Left forelimb (tissue), 1 donor: ENCODE results near the gene TIMM21.

ENCODE experiments used
- DNase-seq: peaks from one replicate; pipeline ENCODE4 v3.0.0-alpha.2; 2018; ENCODE audit warnings: low spot score

TIMM21 gene

DNA sequence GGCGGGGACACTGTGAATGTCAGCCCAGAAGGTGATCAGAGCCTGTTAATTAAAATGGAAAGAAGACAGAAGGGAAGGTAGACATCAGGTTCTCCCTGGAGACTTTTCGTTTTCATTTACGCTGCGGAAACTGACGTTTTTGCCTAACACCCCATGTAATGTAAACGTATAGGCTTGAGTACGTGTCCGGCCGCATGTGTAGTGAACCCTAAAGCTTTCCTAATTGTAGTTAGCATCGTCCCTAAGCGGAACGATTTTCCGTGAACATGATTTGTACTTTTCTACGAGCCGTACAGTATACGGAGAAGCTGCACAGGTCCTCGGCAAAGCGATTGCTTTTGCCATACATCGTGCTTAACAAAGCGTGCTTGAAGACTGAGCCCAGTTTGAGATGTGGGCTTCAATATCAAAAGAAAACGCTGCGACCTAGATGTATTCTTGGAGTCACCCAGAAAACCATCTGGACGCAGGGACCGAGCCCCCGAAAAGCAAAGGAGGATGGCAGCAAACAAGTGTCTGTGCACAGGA, 284 bp downstream of the TIMM21 start:
- no peak for DNase-seq

DNA sequence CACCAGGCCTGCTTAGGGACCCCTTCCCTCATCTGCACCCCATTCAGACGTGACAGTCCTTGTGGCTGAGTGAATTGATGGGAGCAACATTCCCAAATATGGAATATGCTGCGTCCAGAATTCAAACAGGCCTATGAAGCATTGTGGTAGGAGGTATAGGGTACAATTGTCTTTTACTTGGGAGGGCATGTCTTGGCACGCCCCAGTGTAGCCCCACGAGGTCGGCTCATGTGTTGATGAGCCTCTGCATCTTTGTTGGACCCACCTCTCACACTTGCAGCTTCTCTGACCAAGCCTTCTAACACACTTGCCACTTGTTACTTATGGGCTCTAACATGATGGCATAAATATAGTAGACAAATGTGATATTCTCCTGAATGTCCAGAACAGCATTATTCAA, 1.6 kb downstream of the TIMM21 start:
- DNase-seq = no peak

DNA sequence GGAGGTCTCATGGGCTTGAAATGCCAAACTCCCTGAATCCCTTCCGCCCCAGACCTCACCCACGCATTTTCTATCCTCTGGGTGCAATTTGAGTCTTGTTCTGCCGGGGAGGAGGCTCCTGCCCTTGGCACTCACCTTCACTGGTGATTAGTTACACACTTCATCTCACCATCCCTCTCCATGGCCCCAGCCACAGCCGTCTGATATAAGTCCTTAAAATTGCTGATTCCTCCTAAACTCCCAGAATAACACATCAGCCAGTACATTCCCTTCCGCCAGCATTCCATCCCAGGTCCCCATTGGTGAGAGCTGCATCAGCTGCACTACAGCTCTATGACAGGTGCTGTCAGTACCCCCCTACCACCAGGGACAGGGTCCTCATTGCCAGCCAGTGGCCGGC, 3.9 kb downstream of the TIMM21 start:
- DNase-seq = no peak

DNA sequence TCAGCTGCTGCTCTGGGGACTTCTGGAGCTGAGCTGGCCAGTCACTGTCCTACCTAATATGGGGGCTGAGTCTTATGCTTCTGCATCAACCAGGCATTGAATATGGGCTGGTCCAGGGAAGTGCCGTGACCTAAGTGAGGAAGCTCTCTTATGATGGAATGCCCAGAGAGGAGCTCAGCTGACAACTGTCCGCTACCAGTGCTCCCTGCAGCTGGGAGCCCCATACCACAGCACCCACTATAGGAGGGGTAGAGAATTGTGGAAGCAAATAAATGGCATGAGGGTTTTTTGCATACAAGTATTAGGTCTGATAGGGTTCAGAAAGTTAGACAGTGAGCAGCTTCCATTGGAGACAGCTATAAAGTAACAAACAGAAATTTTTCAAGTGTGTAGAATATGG, 4.5 kb downstream of the TIMM21 start:
- no peak for DNase-seq

DNA sequence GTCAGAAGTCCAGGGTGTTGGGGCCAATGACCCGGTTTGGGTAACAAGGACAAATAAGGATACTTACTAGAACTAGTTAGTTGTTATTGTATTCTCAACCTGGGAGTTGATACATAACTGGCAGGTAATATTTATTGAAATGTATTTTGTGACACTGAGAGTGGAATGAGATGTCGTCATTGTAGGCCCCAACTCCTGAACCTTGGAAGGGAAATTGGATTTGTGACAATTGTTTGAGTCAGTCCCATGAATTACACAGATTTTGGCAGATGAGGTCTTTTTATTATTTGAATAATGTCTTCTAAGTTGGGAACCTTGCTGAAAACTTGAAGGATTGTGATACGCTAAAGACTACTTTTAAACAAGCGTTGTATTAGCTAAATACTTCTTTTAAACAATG, 5.1 kb downstream of the TIMM21 start:
- no peak for DNase-seq

DNA sequence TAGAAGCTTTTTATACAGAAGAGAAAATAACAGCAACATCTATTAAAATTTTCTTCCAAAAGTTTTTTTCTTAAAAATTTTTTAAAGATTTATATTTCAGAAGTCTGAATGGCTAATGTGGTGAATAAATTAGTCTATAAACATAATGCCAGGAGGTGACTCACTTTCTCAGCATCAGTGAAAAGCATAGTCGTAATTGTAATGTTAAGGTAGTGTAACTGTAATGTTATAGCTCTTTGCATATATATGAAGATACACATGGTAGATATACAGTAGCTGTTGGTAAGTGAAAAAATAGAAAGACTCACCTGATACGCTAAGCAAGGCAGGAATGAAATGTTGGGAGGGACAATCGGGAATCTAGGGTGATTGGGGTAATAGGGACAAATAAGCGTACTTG, 5.5 kb downstream of the TIMM21 start:
- DNase-seq = no peak

DNA sequence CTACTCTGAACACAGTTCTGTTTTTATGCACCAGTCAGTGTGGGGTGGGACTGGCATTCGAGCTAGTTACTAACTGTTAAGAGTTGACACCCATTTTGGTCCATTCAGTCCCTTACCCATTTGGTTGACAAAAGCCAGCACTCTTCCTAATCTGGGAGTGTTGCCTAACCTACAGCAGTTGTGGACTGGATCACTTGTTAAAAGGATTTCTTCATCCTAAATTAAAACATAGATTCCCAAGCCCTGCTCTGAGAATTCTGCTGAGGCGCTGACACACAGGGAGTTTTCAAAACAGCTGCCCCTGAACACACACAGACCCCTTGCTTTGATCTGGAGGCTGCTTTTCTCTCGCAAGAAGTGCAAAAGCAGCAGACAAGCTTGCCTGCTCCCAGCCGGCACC, 6.4 kb downstream of the TIMM21 start:
- DNase-seq = no peak

DNA sequence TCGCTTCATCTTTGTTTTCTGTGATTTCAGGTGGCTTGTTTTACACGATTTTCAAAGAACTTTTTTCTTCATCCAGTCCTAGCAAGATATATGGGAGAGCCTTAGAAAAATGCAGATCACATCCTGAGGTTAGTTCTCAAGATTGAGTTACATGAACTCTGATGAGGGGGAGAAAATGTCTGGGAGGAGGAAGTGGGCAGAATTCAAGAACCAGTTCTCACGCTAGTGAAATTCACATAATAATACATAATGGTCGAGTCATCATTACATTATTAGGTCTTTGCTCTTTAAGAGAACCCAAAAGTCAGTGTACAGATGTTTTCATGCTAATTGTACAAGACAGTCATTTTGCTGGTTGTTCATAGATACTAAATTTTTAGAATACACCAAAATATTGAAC, 7.0 kb downstream of the TIMM21 start:
- DNase-seq = no peak

DNA sequence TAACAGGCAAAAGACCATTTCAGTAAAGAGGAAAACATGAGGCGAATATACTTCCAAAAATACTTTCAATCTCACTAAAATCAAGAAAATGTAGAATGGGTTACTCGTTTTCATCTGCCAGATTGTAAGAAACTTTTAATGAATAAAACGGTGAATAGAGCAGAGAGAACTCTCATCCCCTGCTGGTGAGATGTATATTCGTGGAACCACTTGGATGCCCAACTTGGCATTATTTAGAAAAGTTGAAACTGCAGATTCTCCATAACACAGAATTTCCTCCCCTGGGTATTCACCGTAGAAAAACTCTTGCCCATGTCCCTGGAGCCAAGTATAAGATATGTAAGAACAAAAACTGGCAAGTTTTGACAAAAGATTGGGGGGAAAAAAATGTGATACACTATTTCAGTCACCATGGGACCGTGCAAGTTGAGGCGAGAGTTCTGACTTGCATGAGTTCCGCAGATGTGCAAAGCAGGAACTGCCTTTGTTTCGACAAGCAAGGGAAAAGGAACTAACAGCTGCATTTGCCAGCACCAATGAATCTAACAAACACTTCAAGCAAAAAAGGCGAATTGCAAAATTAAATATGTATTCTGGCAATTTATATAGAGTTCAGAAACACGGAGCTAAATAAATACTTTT, 14.8 kb downstream of the TIMM21 start:
- DNase-seq = no peak

DNA sequence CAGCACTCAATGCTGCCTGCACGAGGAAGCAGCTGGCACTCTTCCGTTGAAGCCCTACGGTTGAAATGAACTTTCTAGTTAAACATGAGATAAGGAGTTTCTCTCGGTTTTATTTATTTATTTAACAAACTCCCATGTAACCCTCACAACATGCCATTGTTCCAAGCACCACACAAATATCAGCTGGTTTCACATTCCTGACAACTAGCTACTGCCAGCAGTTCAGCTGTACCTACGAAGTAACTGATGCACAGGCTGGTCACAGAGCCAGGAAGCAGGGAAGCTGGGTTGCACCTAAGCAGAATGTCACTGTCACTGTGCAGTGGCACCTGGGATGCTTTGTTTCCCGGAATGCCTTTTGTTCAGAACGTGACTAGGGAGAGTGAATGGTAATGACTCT, 18.1 kb downstream of the TIMM21 start:
- DNase-seq = no peak

DNA sequence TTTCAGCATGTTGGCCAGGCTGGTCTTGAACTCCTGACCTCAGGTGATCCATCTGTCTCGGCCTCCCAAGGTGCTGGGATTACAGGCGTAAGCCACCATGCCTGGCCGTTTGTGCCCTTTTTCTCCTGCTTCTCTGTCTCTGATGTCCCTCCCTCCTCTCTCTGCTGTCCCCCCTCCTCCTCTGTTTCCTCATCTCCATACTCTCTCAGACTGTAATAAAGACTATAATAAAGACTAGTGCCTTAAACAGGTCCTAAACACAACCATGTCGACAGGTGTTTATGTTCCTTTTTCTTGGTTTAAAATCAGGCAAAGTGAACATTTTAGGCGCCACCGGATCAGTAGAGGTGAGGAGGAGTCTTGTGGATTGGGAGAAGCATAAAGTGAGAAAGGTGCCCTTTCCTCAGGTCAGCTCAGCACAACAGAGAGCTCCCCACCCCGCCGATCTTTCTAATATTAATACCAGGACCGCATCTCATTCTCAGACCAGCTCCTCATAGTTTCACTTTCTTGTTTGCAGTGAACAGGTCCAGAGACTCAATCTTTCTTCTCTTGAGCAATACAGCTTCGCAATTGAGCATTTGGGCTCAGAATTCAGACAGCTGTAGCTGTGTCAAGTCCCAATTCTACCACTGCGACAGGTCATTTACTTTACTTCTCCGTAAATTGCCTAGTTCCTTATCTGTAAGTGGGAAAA, 23.7 kb downstream of the TIMM21 start:
- no peak for DNase-seq

DNA sequence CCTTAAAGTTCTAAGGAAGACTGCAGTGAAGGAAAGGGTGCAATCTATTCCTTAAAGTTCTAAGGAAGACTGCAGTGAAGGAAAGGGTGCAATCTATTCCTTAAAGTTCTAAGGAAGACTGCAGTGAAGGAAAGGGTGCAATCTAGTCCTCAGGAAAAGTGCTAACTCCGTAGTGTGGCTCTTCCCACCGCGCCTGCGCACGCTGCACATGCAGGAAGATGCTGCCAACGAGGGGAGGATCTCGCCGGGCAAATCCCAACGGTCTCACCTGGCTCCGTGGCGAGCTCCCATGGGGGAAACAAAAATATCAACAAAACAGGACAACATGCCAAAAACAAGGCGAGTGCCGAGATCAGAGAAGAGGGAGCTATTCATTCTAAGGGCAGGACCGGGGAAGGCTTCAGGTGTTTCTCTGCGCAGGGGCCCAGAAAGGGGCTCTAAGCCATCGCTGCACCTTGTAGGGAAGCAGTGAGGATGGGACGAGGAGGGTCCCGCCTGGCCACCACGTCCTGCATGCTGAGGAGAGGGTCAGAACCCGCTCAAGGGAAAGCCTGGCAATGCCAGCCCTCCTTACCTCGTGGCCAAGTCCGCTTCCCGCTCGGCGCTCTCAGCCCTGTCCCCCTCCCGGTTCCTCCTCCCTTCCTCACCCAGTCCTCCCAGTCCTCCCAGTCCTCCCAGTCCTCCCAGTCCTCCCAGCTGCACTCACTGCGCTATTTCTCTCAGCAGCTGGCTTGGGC, 24.5 kb downstream of the TIMM21 start:
- DNase-seq = no peak

DNA sequence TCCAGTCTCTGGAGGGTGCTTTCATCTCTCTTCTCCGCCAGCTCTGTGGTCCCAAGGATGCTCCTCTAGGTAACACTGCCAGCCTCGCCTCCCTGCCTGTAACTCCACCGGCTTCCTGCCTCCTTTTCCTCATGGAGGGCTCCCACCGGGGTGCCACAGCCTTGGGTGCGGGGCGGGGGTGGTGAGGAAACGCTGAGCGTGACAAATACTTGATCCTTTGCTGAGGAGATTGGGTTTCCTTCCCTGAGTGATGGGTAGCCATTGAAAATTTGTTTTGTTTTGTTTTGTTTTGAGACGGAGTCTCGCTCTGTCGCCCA, 25.1 kb downstream of the TIMM21 start:
- DNase-seq = no peak

DNA sequence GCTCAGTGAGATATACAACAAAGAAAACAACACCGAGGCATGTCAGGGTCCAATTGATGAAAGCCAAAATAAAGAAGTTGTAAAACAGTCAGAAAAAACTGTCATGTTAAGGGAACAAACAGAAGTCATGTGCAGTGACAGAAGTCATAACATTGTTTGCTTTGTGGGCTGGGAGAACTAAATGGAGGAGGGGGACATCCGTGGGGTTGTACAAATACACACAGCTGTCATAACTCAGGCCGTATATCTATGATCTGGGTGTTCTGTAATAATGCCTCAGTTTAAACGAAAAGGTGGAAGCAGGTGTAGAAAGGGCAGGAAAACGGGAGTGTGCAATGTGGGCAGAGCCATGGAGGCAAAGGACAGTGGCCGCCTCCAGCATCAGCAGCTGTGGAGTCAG, 27.3 kb downstream of the TIMM21 start:
- no peak for DNase-seq

DNA sequence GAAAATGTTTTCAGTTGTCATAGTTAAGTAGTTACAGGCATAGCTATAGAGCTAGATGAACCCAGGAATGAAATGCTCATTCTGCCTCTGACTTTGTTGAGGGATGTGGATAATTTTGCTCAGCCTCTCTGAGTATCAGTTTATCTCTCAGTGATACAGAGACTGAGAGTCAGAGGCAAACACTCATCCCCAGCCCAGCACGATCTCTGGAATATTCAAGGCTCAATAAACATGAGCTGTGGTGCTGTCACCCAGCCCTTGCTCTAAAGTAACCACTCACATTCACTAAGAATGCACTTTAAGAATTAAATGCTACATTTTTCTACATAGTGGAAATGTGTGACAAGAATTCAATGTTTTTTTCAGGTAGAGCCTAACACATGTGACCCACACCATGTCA, 30.6 kb downstream of the TIMM21 start:
- no peak for DNase-seq

DNA sequence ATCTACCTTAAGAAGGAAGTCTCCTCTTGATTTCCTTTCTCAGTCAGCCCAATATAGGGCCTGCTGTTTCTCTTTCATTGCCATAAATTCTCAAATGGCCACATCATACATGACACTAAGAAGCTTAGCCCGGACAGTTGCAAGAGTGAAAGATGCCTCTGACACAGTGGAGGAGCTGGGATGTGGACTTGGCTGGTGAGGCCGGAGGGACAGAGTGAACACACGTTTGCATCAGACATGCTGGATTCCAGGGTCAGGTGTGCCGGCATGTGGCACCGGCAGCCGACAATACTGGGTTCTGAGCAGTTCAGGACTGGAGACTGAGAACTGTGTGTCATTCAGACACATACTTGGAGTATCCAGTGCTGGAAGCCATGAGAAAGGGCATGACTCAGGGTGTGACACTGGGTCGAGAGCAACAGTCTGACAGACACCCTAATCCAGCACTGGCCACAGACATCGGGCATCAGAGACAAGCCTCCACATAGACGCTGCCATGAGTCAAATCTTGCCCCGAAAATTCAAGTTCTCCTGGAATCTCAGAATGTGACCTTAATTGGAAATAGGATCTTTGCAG, 31.4 kb downstream of the TIMM21 start:
- DNase-seq = no peak

DNA sequence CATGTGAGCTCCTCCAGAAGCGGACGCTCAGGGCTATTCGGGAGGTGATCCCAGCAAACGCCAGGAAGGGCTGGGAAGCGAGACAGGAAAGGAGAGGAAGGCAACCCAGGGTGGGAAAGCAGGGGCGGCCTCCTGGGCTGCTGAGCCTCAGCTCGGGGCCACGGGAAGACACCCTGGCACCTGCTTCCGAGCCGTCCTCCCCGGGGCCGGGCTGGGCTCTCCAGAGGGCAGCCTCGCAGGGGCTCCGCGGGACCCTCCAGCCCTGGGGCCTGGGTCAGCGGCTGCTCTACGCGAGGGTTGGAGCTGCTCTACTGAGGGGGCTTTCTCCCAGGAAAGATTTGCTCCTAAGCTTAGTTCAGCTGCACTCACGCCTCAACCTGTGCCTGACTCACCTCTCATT, 34.0 kb downstream of the TIMM21 start:
- DNase-seq = no peak

DNA sequence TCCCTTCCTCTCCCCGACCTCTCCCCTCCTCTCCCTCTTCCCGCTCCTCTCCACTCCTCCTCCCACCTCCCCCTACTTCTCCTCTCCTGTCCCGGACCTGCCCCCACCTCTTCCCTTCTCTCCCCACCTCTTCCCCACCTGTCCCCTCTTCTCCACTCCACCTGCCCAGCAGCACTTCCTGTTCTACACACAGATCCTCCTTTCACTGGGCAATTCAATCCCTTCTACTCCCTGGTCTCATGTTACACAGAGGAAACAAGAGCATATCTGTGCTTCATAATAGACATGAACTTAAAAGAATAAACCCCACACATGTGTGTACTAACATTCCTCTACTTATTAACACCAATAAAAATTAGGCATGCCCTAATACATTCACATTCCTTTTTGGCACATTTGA, 34.8 kb downstream of the TIMM21 start:
- DNase-seq = no peak

DNA sequence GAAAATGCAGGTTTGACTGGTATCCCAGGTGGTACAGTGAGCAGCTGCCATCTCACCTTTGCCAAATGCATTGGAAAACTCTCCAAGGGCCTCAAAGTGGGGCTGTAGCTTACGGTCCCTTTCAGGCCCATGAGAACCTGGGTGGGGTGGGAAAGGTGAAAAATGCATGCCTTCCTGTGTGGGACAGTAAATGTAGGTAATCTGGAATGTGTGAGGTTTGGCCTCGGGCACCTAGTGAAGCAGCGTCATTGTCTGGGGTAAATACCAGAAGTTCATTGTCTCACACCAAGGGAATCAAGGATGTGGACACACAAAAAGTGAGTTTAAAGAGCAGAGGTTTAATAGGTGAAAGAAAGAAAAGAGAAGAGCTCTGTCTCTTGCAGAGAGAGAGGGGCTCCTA, 36.6 kb downstream of the TIMM21 start:
- DNase-seq = no peak

DNA sequence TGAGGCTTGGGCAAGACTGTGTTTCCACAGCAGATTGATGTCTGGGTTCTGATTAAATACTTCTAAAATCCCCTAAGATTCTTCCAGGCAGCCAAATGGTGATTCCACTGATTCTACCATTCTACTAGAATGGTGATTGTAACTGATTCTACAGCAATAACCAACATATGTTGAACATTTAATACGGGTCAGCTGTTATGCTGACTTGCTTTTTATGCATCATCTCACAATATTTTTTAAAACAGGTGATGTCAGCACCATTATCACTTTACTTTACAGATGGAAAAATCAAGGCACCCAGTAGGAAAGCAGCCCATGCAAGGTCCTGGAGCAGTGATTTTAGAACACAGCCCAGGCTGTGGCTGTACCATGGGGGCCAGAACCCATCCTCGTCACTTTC, 37.5 kb downstream of the TIMM21 start:
- DNase-seq = no peak

DNA sequence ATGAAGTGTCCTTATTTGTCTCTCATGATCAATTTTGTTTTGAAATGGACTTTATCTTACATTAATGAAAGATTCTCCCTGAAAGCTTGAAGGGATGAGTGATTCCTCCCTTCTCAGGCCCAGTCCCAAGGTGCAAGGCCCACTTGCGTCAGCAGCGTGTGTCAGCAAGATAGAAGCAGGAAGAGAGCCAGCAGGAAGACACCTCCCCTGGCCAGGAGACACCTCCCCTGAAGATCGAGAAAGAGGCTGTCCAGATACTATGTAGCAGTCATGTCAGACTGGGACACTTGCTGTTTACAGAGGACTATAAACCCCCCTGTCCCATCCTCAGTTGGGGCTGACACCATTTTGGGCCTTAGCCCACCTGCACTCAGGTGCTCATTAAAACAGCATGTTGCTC, 38.3 kb downstream of the TIMM21 start:
- DNase-seq = no peak

DNA sequence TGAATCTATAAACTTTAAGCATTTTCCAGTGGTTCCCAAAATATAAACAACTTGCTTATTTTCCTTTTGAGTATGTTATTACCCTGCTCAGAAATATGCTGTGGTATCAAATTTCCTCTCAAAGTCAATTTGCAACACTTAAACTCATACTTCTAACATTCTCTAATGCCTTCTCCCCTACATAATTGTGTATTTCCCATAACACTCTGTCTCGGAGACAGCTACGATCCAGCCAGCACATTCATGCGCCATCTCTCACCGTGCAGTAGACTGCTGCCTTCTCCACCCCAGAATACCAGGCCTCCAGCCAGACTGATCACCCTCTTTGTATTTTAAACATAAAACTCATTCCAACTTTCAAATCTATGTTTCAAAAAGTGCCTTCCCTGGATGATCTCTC, 41.8 kb downstream of the TIMM21 start:
- DNase-seq = no peak

DNA sequence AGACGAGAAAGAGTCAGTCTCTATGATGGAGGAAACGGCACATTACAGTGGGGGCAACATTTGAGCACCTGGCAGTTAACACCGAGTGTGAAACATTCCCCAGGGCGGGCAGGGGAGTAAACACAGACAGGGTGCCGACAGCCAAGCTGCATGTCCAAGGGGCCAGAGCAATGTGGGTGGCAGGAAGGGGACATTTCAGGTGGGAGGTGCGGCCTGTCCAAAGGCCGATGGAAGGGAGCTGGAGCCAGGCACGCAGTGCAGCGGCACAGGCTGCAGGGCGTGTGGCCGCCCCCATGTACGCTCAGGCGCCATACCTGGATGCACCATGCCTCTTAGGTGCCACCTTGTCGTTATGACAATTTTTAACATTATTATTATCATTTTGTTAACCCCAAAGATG, 43.3 kb downstream of the TIMM21 start:
- DNase-seq = no peak
